ENCODE measurements around the gene FOXJ3. TPM values are rescaled to one million over a fixed set of nuclear protein-coding genes. Genes with fewer than 3 reads are reported as not detected.

The FOXJ3 gene
- total and polyA plus RNA-seq, 2 of the 13 experiments (the other 11 are each of a cell fraction or from before 2014, with no cell fraction given) = 16.6 to 48.5 TPM

GRCh38 chr1:42340093-42340492 lies 5.1 kb upstream of the FOXJ3 start (continued):
- TF ChIP-seq HNF1B (CRISPR knock-in tag; IDR thresholded peaks at IDR 0.05) (peak; percentile 25; the same call in 1 of the 2 replicates), JUNB (CRISPR knock-in tag; IDR thresholded peaks at IDR 0.05; ENCODE audit: borderline replicate concordance) (peak; percentile 90), SOX6 (IDR thresholded peaks at IDR 0.05) (no peak), SOX6 (CRISPR knock-in tag; IDR thresholded peaks at IDR 0.05) (peak; percentile 90), NFIC (IDR thresholded peaks at IDR 0.05; ENCODE audit: low read length) (peak; percentile 40; the same call in 1 of the 2 replicates), FOXA3 (CRISPR knock-in tag; IDR thresholded peaks at IDR 0.05) (peak; percentile 97), ZNF841 (CRISPR knock-in tag; IDR thresholded peaks at IDR 0.05; ENCODE audit: borderline replicate concordance) (no peak), ZBTB25 (CRISPR knock-in tag; IDR thresholded peaks at IDR 0.05) (0 out of 2 replicates have a peak, but pooled peaks have one; percentile 23), ZNF34 (CRISPR knock-in tag; IDR thresholded peaks at IDR 0.05; ENCODE audit: borderline replicate concordance) (no peak)

- peaks cover 17% of the 10 kb centered on the region for H4K20me1 ChIP-seq (ENCODE audit: insufficient read depth, low read length)
- H3K4me3 ChIP-seq (replicated peaks in 1 of 3; ENCODE audit: insufficient read depth in 1 of 3, low read depth in 2 of 3, low read length in 3 of 3) = no peak overlapping the region
- ChIA-PET POLR2A (no interaction called here), CTCF (ENCODE audit: low intra/inter-chr PET ratio, low total read pairs) (no interaction called here)
- DNase-seq (ENCODE audit: low spot score) (no peak), FAIRE-seq (no peak), ATAC-seq (no peak)
- no peak overlapping the region for H3K9ac ChIP-seq (ENCODE audit: insufficient read depth, low read depth, low read length)
- no peak overlapping the region for H3K27ac ChIP-seq (ENCODE audit: extremely low read length, insufficient read depth, low read length)
- no peak overlapping the region for H2AFZ ChIP-seq (ENCODE audit: low read length)
- in situ Hi-C loops (cut with HindIII; ENCODE audit: extremely low pct_ligation_motif_present, low pct_unique_long_range_greater_than_20kb) = loop anchor here (25.0 kb wide), 1 partner anchor 400 kb away; the partner anchor contains the start of gene CLDN19
- no TSS peak for BruUV-seq (replicated peaks)
- intact Hi-C loops (cut with micrococcal nuclease; ENCODE audit: unreplicated experiment) = loop anchor here (5.0 to 10.0 kb wide), 2 partner anchors 125 to 408 kb away; partner anchors contain the start of genes CCDC30 and CLDN19
- H3K4me2 ChIP-seq (ENCODE audit: low read depth, low read length) = peak overlapping the region; percentile 18; the same call in 1 of the 2 replicates
- H3K4me1 ChIP-seq (ENCODE audit: insufficient read depth, low read length) = peaks cover 50% of the 10 kb centered on the region
- no peaks in the 10 kb centered on the region for H3K36me3 ChIP-seq (replicated peaks in 1 of 2; ENCODE audit: control insufficient read depth in 1 of 2, insufficient read depth in 2 of 2, low read length in 2 of 2)
- H3K27me3 ChIP-seq (ENCODE audit: control insufficient read depth in 1 of 2, insufficient read depth in 2 of 2, low read length in 2 of 2) = no peaks in the 10 kb centered on the region; a peak in 1 of 5 replicates
- WGBS (ENCODE audit: low lambda C conversion rate) = 67% methylated on average over 6 of the region's 6 CpGs
- H3K9me3 ChIP-seq (ENCODE audit: low read length) = no peaks in the 10 kb centered on the region
- H3K79me2 ChIP-seq (ENCODE audit: insufficient read depth, low read length) = peaks cover 28% of the 10 kb centered on the region
- TF ChIP-seq ZNF816 (CRISPR knock-in tag; IDR thresholded peaks at IDR 0.05; ENCODE audit: borderline replicate concordance) (no peak), ZFP37 (CRISPR knock-in tag; IDR thresholded peaks at IDR 0.05; ENCODE audit: borderline replicate concordance) (no peak), MAZ (IDR thresholded peaks at IDR 0.05; ENCODE audit: borderline replicate concordance, low read depth, low read length) (no peak), MAZ (CRISPR knock-in tag; IDR thresholded peaks at IDR 0.05; ENCODE audit: low read depth) (no peak), ZNF549 (CRISPR knock-in tag; IDR thresholded peaks at IDR 0.05) (no peak), ZNF281 (CRISPR knock-in tag; IDR thresholded peaks at IDR 0.05; ENCODE audit: borderline replicate concordance) (no peak), TRIM24 (CRISPR knock-in tag; IDR thresholded peaks at IDR 0.05) (no peak), ELF1 (CRISPR knock-in tag; IDR thresholded peaks at IDR 0.05) (no peak), ZNF432 (CRISPR knock-in tag; IDR thresholded peaks at IDR 0.05; ENCODE audit: borderline replicate concordance) (no peak), SUZ12 (IDR thresholded peaks at IDR 0.05; ENCODE audit: low read depth, low read length) (no peak), NFYC (CRISPR knock-in tag; IDR thresholded peaks at IDR 0.05) (no peak)
Measured at GRCh38 chr1:42336978-42337377, 1.9 kb upstream of the FOXJ3 start.
